Nephron (organoid): ENCODE results near the gene ADISSP.

Experiments used
- H3K27ac Mint-ChIP-seq, 3 experiments: 2 replicates each; pipeline ENCODE4 v1.8.0; 2020; ENCODE audit warnings: mixed read lengths in 3 of 3, mild to moderate bottlenecking in 2 of 3, moderate library complexity in 1 of 3
- H3K27me3 Mint-ChIP-seq: 2 replicates; pipeline ENCODE4 v1.8.0; 2021; ENCODE audit warnings: low read depth, mild to moderate bottlenecking, moderate library complexity, mixed read lengths
- H3K36me3 Mint-ChIP-seq: 2 replicates; pipeline ENCODE4 v1.8.0; 2020; ENCODE audit warnings: low read depth, mixed read lengths
- H3K4me1 Mint-ChIP-seq: 2 replicates; pipeline ENCODE4 v1.8.0; 2020; ENCODE audit warnings: mixed read lengths
- H3K4me3 Mint-ChIP-seq, 3 experiments: 2 replicates each; pipeline ENCODE4 v1.8.0; 2020; ENCODE audit warnings: mild to moderate bottlenecking in 3 of 3, mixed read lengths in 3 of 3, moderate library complexity in 2 of 3
- H3K9me3 Mint-ChIP-seq: 2 replicates; pipeline ENCODE4 v1.8.0; 2020; ENCODE audit warnings: mixed read lengths
- TF ChIP-seq, protein P1 (sequence below), 3 experiments: fragments of 200-600 bp; sonication (generic); IDR thresholded peaks; one replicate each; pipeline ENCODE4 v1.5.0; 2021; ENCODE audit warnings: antibody characterized with exemption in 3 of 3; ENCODE audit not compliant: unreplicated experiment in 3 of 3

Gene ADISSP

DNA sequence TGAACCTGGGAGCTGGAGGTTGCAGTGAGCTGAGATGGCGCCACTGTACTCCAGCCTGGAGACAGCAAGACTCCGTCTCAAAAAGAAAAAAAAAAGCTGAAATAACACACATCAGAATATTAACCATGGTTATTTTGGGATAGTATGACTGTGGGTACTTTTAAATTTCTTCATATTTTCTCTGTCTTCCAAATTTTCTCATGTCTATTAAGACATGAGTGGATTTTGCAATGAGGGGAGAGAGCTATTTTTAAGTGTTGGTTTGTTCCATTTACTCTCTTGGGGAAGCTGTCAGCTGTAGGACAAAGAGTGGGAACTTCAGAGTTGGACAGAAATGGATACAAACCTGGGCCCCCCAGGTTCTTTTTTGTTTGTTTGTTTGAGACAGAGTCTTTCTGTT is 10.3 kb downstream of the ADISSP start:
- TF ChIP-seq, protein P1, sequence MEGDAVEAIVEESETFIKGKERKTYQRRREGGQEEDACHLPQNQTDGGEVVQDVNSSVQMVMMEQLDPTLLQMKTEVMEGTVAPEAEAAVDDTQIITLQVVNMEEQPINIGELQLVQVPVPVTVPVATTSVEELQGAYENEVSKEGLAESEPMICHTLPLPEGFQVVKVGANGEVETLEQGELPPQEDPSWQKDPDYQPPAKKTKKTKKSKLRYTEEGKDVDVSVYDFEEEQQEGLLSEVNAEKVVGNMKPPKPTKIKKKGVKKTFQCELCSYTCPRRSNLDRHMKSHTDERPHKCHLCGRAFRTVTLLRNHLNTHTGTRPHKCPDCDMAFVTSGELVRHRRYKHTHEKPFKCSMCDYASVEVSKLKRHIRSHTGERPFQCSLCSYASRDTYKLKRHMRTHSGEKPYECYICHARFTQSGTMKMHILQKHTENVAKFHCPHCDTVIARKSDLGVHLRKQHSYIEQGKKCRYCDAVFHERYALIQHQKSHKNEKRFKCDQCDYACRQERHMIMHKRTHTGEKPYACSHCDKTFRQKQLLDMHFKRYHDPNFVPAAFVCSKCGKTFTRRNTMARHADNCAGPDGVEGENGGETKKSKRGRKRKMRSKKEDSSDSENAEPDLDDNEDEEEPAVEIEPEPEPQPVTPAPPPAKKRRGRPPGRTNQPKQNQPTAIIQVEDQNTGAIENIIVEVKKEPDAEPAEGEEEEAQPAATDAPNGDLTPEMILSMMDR (IDR thresholded peaks at IDR 0.05; ENCODE audit: unreplicated experiment in 3 of 3), result no peak
- Mint-ChIP-seq H3K27me3 (peaks cover 9% of the 10 kb centered on the region), H3K9me3 (no peaks in the 10 kb centered on the region)

DNA sequence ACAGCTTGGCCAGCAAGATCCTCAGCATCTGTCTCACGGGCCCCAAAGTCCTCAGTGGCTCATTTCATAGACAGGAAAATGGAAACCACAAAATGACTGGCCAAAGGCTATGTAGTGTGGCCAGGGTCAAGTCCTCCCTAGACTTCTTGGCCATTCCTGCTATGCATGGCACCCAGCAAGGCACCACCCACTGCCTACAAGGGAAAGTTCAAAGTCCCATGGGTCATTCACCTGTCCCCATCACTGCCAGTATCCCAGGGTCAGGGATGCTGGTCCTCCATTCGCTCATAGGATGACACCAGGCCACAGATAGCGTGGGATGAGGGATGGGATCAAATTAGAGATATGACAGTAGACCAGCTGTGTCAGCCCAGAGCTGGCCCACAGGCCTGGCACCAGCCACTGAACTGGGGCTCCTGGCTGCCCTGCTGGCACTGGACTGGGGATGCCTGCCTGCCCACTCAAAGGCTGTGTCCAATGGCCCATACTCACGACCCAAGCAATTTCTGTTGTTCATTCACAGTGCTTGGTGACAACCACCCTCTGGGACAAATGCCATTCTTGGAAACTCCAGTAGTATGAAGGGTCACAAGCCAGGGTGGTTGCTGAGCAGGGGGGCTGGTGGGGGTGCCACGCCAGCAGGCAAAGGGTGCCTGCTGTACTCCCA is 11.6 kb downstream of the ADISSP start:
- H3K4me3 Mint-ChIP-seq, result no peak overlapping the region
- H3K4me1 Mint-ChIP-seq, result peaks cover 11% of the 10 kb centered on the region
- no peak overlapping the region for H3K27ac Mint-ChIP-seq
- peaks cover 16% of the 10 kb centered on the region for H3K27me3 Mint-ChIP-seq
- H3K36me3 Mint-ChIP-seq, result peaks cover 25% of the 10 kb centered on the region
- TF ChIP-seq, protein P1 (IDR thresholded peaks at IDR 0.05; ENCODE audit: unreplicated experiment in 3 of 3), result no peak
- H3K9me3 Mint-ChIP-seq, result no peaks in the 10 kb centered on the region

More for the DNA sequence above, 10.3 kb downstream of the ADISSP start:
- Mint-ChIP-seq H3K4me1 (peaks cover 12% of the 10 kb centered on the region), H3K36me3 (peaks cover 21% of the 10 kb centered on the region), H3K4me3 (no peak overlapping the region), H3K27ac (no peak overlapping the region)

DNA sequence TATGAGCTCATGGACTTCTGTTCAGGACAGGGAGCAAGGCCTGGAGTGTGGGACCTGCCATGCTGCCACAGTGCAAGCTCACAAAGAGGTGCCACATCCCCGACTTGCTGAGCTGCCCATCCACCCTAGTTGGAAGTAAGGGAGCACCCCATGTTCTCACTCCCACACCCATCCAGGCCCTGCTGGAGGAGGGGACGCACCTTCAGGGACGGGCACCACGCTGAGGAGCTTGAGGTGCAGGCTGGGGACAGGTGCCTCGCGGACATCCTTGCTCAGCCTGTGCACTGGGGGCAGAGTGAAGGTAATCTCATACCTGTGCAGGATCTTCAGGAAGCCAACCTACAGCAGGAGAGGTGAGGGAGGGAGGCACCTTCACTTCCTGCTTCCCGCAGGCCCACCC is 12.3 kb downstream of the ADISSP start:
- Mint-ChIP-seq H3K27ac (no peak overlapping the region), H3K36me3 (peaks cover 30% of the 10 kb centered on the region), H3K4me1 (peaks cover 5% of the 10 kb centered on the region), H3K4me3 (no peak overlapping the region), H3K27me3 (peaks cover 22% of the 10 kb centered on the region), H3K9me3 (no peaks in the 10 kb centered on the region)
- TF ChIP-seq, protein P1 (IDR thresholded peaks at IDR 0.05; ENCODE audit: unreplicated experiment in 3 of 3), result no peak

DNA sequence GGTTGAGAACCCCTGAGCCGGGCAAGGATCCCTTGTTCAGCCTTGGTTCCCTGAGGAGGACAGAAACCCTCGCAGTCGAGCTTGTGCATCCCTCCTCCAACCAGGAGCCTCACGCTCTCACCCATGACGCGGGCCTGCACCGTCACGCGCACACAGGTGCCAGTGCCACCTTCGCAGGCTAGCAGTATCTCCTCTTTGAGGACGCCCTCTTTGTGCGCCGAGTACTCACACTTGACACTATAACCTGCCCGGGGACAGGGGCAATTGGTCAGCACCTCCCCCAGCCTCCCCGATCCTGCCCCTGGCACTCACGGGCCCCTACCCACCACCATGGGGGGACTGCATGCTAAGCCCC is 13.3 kb downstream of the ADISSP start:
- TF ChIP-seq, protein P1 (IDR thresholded peaks at IDR 0.05; ENCODE audit: unreplicated experiment in 3 of 3), result no peak

DNA sequence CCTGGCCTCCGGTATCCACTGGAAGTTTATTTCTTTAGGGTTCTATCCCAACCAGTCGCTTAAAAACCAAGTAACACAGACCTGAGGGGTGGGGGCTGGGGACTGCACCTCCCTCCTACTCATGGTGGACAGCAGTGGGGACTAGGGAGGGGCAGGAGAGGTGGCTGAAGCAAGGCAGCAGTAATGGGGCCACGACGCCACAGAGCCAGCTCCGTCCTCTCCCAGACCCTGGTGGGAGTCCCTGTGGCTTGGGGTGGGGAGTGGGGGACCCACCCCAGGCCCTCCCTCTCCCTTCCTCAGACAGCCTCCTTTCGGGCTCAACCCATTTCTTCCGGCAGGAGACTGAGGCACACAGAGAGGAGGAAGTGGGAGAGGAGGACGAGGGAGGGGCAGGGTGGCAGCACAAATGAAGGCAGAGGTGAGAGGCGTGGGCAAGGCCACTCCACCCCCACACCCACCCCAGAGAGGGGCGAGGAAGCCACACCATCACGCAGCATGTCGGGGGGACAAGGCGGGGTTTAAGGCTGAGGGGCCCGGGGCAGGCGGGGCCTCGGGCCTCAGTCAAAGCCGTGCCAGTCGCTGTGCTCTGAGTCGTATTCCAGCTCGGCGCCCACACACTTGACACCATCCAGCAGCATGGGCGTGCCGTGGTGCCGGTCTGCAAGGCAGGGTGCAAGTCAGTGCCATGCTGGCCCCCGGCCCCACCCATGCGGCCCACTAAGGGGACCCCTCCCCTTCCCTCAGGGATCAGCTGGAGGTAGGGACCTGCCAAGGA is 13.9 kb downstream of the ADISSP start:
- H3K36me3 Mint-ChIP-seq, result peaks cover 26% of the 10 kb centered on the region
- TF ChIP-seq, protein P1 (IDR thresholded peaks at IDR 0.05; ENCODE audit: unreplicated experiment in 3 of 3), result no peak
- H3K27ac Mint-ChIP-seq, result no peak overlapping the region
- H3K4me1 Mint-ChIP-seq, result no peaks in the 10 kb centered on the region
- H3K27me3 Mint-ChIP-seq, result peaks cover 25% of the 10 kb centered on the region
- H3K4me3 Mint-ChIP-seq, result no peak overlapping the region
- no peaks in the 10 kb centered on the region for H3K9me3 Mint-ChIP-seq

More for the DNA sequence above, 13.3 kb downstream of the ADISSP start:
- Mint-ChIP-seq H3K9me3 (no peaks in the 10 kb centered on the region), H3K27me3 (peaks cover 22% of the 10 kb centered on the region), H3K4me1 (no peaks in the 10 kb centered on the region), H3K27ac (no peak overlapping the region), H3K4me3 (no peak overlapping the region), H3K36me3 (peaks cover 26% of the 10 kb centered on the region)
